K562 (cell line): ENCODE results near the gene NYNRIN. TPM values are rescaled to one million over a fixed set of nuclear protein-coding genes. Genes with fewer than 3 reads are reported as not detected.

Source experiments
- ATAC-seq: fragments of 200-7000 bp; cut with Tn5 transposase; 3 replicates; pipeline ENCODE4 v1.9.1; 2020; ENCODE audit warnings: moderate library complexity
- BruUV-seq: library from RNA; stranded (reverse); fragments of 400-500 nt; replicated peaks from 2 replicates; lab custom pipeline; 2021; lab: Mats Ljungman, UMichigan
- CTCF ChIA-PET: fragments of 300-600 bp; formaldehyde crosslinking; extraction: SDS; loops from one replicate; lab custom pipeline; 2021; ENCODE audit warnings: low intra/inter-chr PET ratio; lab: Yijun Ruan, JAX
- POLR2A ChIA-PET: fragments of 300-600, 350-650 bp; sonication (Branson Sonifier 250); formaldehyde crosslinking; extraction: SDS; loops from one replicate; lab custom pipeline; 2021; ENCODE audit warnings: antibody characterized with exemption, inconsistent platforms; lab: Yijun Ruan, JAX
- DNase-seq, 4 experiments: peaks; one replicate each; pipeline versions ENCODE4 v3.0.0 to v3.0.0-alpha.2; 2011 to 2018; ENCODE audit warnings: low spot score in 3 of 4, mixed read lengths in 3 of 4; ENCODE audit errors: extremely low read depth in 1 of 4
- FAIRE-seq: peaks from 2 replicates; lab custom pipeline; 2011; peaks lifted over from hg19 to GRCh38; lab: Jason Lieb, UNC
- H2AFZ ChIP-seq: 2 replicates; pipeline ENCODE4 v1.6.0; 2011; ENCODE audit warnings: low read depth, low read length, control low read depth, inconsistent platforms
- H3K27ac ChIP-seq: fragments of 200-600 bp; 3 replicates; pipeline ENCODE4 v1.8.0; 2011; ENCODE audit warnings: low read depth, mild to moderate bottlenecking, control low read depth, inconsistent platforms, low read length, moderate library complexity, mixed read lengths; ENCODE audit errors: extremely low read depth
- H3K27me3 ChIP-seq, 2 experiments: fragments of 300-600 bp in 1 of 2; 2 replicates in 1 of 2; 3 replicates in 1 of 2; pipeline versions ENCODE4 v1.6.0 to v1.8.0; 2011; ENCODE audit warnings: inconsistent platforms in 2 of 2, low read length in 2 of 2, mild to moderate bottlenecking in 1 of 2, mixed read lengths in 1 of 2, moderate library complexity in 1 of 2; ENCODE audit not compliant: control insufficient read depth in 2 of 2, insufficient read depth in 2 of 2
- H3K36me3 ChIP-seq: fragments of 300-600 bp; 3 replicates; pipeline ENCODE4 v1.8.0; 2011; ENCODE audit warnings: mild to moderate bottlenecking, low read length, inconsistent platforms; ENCODE audit not compliant: control insufficient read depth, insufficient read depth
- H3K4me1 ChIP-seq, 2 experiments: fragments of 200-600 bp in 1 of 2; replicated peaks in 1 of 2; 2 replicates in 1 of 2; 3 replicates in 1 of 2; pipeline versions ENCODE4 v1.5.1 to v1.8.0; 2011; ENCODE audit warnings: inconsistent platforms in 2 of 2, low read length in 2 of 2, mild to moderate bottlenecking in 1 of 2, mixed read lengths in 1 of 2, moderate library complexity in 1 of 2; ENCODE audit not compliant: control insufficient read depth in 2 of 2, insufficient read depth in 2 of 2
- H3K4me2 ChIP-seq: 2 replicates; pipeline ENCODE4 v1.6.1; 2011; ENCODE audit warnings: low read length, control low read depth, inconsistent platforms, mixed read lengths; ENCODE audit not compliant: insufficient read depth
- H3K4me3 ChIP-seq: fragments of 200-600 bp; sonication (generic), shearing (Covaris generic); 2 replicates; pipeline ENCODE4 v1.5.1; 2016; ENCODE audit warnings: control low read depth, inconsistent platforms
- H3K79me2 ChIP-seq: fragments of 200-600 bp; 3 replicates; pipeline ENCODE4 v1.8.0; 2011; ENCODE audit warnings: low read length, inconsistent platforms; ENCODE audit not compliant: control insufficient read depth, insufficient read depth
- H3K9ac ChIP-seq, 2 experiments: 2 replicates each; pipeline versions ENCODE4 v1.6.0 to v1.6.1; 2011; ENCODE audit warnings: low read depth in 2 of 2, low read length in 2 of 2, control low read depth in 1 of 2, inconsistent platforms in 1 of 2, mild to moderate bottlenecking in 1 of 2, mixed read lengths in 1 of 2; ENCODE audit not compliant: insufficient read depth in 1 of 2
- H3K9me1 ChIP-seq: one replicate; pipeline ENCODE4 v1.6.0; 2011; ENCODE audit warnings: inconsistent platforms, mild to moderate bottlenecking, low read length, moderate library complexity; ENCODE audit not compliant: control insufficient read depth, insufficient read depth
- H3K9me3 ChIP-seq: replicated peaks from 2 replicates; pipeline ENCODE4 v1.5.1; 2011; ENCODE audit warnings: low read depth, low read length, inconsistent platforms; ENCODE audit not compliant: control insufficient read depth, insufficient read depth
- H4K20me1 ChIP-seq: replicated peaks from 2 replicates; pipeline ENCODE4 v1.6.1; 2011; ENCODE audit warnings: low read length, inconsistent platforms, mixed read lengths; ENCODE audit not compliant: control insufficient read depth, insufficient read depth
- CBFA2T3 ChIP-seq: fragments of 450-650 bp; IDR thresholded peaks from 2 replicates; pipeline ENCODE4 v1.6.1; 2017
- FOSL1 ChIP-seq: fragments of 200-800 bp; sonication (Bioruptor generic); conservative IDR thresholded peaks from 2 replicates; pipeline ENCODE4 v1.6.1; 2016; ENCODE audit warnings: missing genetic modification characterization, missing compliant biosample characterization
- KAT7 ChIP-seq: sonication (generic); formaldehyde crosslinking; IDR thresholded peaks from 2 replicates; pipeline ENCODE4 v1.8.0; 2022; ENCODE audit warnings: missing genetic modification reagents, mild to moderate bottlenecking, borderline replicate concordance
- PHF20 ChIP-seq: fragments of 450-650 bp; IDR thresholded peaks from 2 replicates; pipeline ENCODE4 v1.6.1; 2018; ENCODE audit not compliant: partially characterized antibody
- ZBTB17 ChIP-seq: fragments of 450-650 bp; formaldehyde crosslinking; IDR thresholded peaks from 2 replicates; pipeline ENCODE4 v1.4.0; 2020; ENCODE audit warnings: mild to moderate bottlenecking
- ZC3H8 ChIP-seq: fragments of 450-650 bp; IDR thresholded peaks from 2 replicates; pipeline ENCODE4 v1.6.1; 2017
- WGBS: fragments of 100-300 bp; shearing (Covaris generic); methylation state at CpG from one replicate; pipeline ENCODE4 v1.1.6; 2016; ENCODE audit warnings: low coverage, mixed read lengths; ENCODE audit not compliant: insufficient coverage; ENCODE audit errors: missing lambda C conversion rate; 5-methylcytosine and 5-hydroxymethylcytosine counted together
- in situ Hi-C: fragments of 300-500 bp; cut with MboI; formaldehyde crosslinking; loops from 4 replicates; pipeline ENCODE4 v1.15.0; 2018; ENCODE audit warnings: inconsistent platforms, mixed read lengths
- intact Hi-C: fragments of 100-400 bp; cut with micrococcal nuclease; formaldehyde crosslinking; loops from 2 replicates; pipeline ENCODE4 v1.14.2; 2022
- polyA plus RNA-seq, 8 experiments: library from polyadenylated mRNA; depleted of rRNA in 4 of 8; stranded (reverse) in 5 of 8; unstranded in 3 of 8; fragments of >200 nt; fragmentation: Nextera tagmentation in 2 of 8; fragmentation: Illumina TruSeq in 1 of 8; extraction: Ambion mirVana in 2 of 8; extraction: Trizol in 1 of 8; gene quantifications; 2 replicates each; pipeline versions ENCODE4 v1.2.1 to v1.2.3, GENCODE V29; 2011 to 2014; ENCODE audit warnings: inconsistent platforms in 1 of 8, missing spikeins in 1 of 8
- total RNA-seq, 7 experiments: library from RNA; depleted of rRNA in 6 of 7; stranded (reverse); fragments of >200 nt in 6 of 7; fragmentation: Illumina TruSeq in 2 of 7; extraction: Trizol in 2 of 7; gene quantifications; 2 replicates each; pipeline versions ENCODE4 v1.2.1 to v1.2.3, GENCODE V29; 2011 to 2021; ENCODE audit warnings: low replicate concordance in 1 of 7
- TF ChIP-seq, protein P1 (sequence below): fragments of 450-650 bp; formaldehyde crosslinking; IDR thresholded peaks from 2 replicates; pipeline ENCODE4 v1.4.0; 2022; ENCODE audit warnings: missing genetic modification characterization

NYNRIN gene
- total and polyA plus RNA-seq, 9 of the 15 experiments (the other 6 are each of a cell fraction or from before 2014, with no cell fraction given) = 0.04 to 1.2 (median 0.28) TPM

DNA sequence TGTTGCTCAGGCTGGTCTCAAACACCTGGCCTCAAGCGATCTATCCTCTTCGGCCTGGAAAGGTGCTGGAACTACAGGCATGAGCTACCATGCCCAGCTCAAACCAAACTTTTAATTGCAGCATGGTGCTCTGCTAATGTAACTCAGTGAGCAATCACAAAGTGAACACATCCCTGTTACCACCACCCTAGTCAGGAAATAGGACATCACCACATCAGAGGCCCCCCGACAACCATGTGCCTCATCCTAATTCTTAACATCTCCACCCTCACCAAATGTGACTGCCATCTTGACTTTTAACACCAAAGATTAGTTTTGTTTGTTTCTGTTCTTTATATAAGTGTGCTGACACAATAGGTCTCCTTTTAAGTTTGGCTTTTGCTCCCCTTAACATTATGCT is 66.6 kb downstream of the NYNRIN start:
- CTCF ChIA-PET = no interaction called here
- H3K36me3 ChIP-seq = no peaks in the 10 kb centered on the region
- DNase-seq (no peak), ATAC-seq (no peak), FAIRE-seq (no peak)
- in situ Hi-C loops (no loop called here), intact Hi-C loops (no loop called here)
- TF ChIP-seq CBFA2T3 = no peak
- TF ChIP-seq, protein P1, sequence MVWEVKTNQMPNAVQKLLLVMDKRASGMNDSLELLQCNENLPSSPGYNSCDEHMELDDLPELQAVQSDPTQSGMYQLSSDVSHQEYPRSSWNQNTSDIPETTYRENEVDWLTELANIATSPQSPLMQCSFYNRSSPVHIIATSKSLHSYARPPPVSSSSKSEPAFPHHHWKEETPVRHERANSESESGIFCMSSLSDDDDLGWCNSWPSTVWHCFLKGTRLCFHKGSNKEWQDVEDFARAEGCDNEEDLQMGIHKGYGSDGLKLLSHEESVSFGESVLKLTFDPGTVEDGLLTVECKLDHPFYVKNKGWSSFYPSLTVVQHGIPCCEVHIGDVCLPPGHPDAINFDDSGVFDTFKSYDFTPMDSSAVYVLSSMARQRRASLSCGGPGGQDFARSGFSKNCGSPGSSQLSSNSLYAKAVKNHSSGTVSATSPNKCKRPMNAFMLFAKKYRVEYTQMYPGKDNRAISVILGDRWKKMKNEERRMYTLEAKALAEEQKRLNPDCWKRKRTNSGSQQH (CRISPR knock-in tag) = no peak
- no TSS peak for BruUV-seq
- no peaks in the 10 kb centered on the region for H3K9me1 ChIP-seq
- H3K4me3 ChIP-seq = no peak overlapping the region
- no peak overlapping the region for H3K9ac ChIP-seq
- H4K20me1 ChIP-seq = no peaks in the 10 kb centered on the region
- H3K4me2 ChIP-seq = no peak overlapping the region
- H3K27ac ChIP-seq = no peak overlapping the region
- H3K27me3 ChIP-seq = no peaks in the 10 kb centered on the region
- H2AFZ ChIP-seq = no peak overlapping the region
- 0% methylated on average over 1 of the region's 3 CpGs for WGBS
- no peaks in the 10 kb centered on the region for H3K9me3 ChIP-seq
- no peaks in the 10 kb centered on the region for H3K79me2 ChIP-seq
- H3K4me1 ChIP-seq = no peaks in the 10 kb centered on the region
- POLR2A ChIA-PET = no interaction called here

DNA sequence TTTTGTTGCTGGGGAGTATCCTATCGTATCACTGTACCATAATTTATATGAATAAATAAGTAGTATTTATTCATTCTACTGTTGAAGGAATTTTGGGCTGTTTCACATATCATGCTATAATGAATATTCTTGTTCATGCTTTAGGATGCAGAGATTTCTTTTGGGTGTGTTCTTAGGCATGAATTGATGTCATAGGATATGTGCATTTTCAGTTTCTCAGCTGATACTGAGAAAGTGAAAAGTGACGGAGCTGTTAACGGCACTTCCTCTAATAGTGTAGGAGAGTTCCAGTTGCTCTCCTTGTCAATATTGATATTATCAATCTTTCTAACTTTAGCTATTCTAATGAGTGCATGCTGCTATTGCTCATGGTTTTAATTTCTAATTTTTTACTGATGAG is 67.0 kb downstream of the NYNRIN start:
- Histone ChIP-seq H3K27ac (no peak overlapping the region), H3K79me2 (no peaks in the 10 kb centered on the region), H3K4me3 (no peak overlapping the region), H3K36me3 (no peaks in the 10 kb centered on the region), H2AFZ (no peak overlapping the region), H3K9me1 (no peaks in the 10 kb centered on the region), H3K9ac (no peak overlapping the region), H3K9me3 (no peaks in the 10 kb centered on the region), H3K4me1 (no peaks in the 10 kb centered on the region), H3K4me2 (no peak overlapping the region), H4K20me1 (no peaks in the 10 kb centered on the region), H3K27me3 (no peaks in the 10 kb centered on the region)
- POLR2A ChIA-PET = no interaction called here
- CTCF ChIA-PET = no interaction called here
- ATAC-seq (no peak), DNase-seq (no peak), FAIRE-seq (no peak)
- in situ Hi-C loops (no loop called here), intact Hi-C loops (no loop called here)
- 19% methylated on average over 3 of the region's 3 CpGs for WGBS
- BruUV-seq = no TSS peak
- TF ChIP-seq KAT7 (CRISPR knock-in tag) = no peak
- TF ChIP-seq PHF20 = no peak
- TF ChIP-seq FOSL1 (tag) = no peak
- no peak for TF ChIP-seq ZBTB17
- TF ChIP-seq ZC3H8 = no peak
